GM19467 (cell line): ENCODE data around the gene PRDM5.

Experiments
- ATAC-seq: cut with Tn5 transposase; IDR thresholded peaks from one replicate; pipeline ENCODE4 v1.9.1; 2021; ENCODE audit warnings: mild to moderate bottlenecking, moderate library complexity; ENCODE audit not compliant: unreplicated experiment

Gene PRDM5

GRCh38 chr4:120922381-120923206 is at the start of gene PRDM5:
Gene PRDM5 (minus strand): TSS chr4:120922726. CDS start chr4:120922608, 118 bp downstream.
- no peak for ATAC-seq

GRCh38 chr4:120971884-120972283 is 49.4 kb upstream of the PRDM5 start:
- ATAC-seq, result no peak

GRCh38 chr4:120965938-120966337 is 43.4 kb upstream of the PRDM5 start:
- no peak for ATAC-seq

GRCh38 chr4:120964596-120964995 is 42.1 kb upstream of the PRDM5 start:
- no peak for ATAC-seq

GRCh38 chr4:120963449-120963848 is 40.9 kb upstream of the PRDM5 start:
- ATAC-seq, result no peak

GRCh38 chr4:120960656-120961267 is 38.2 kb upstream of the PRDM5 start:
- ATAC-seq, result no peak

- ATAC-seq, result no peak
These were observed 25.9 kb upstream of the PRDM5 start for GRCh38 chr4:120948382-120948781.

GRCh38 chr4:120942776-120943175 is 20.2 kb upstream of the PRDM5 start:
- ATAC-seq, result no peak

GRCh38 chr4:120940547-120940946 is 18.0 kb upstream of the PRDM5 start:
- ATAC-seq, result no peak

GRCh38 chr4:120939693-120940092 is 17.2 kb upstream of the PRDM5 start:
- ATAC-seq, result no peak

GRCh38 chr4:120929847-120930246 is 7.3 kb upstream of the PRDM5 start:
- ATAC-seq, result no peak

GRCh38 chr4:120927801-120928409 is 5.4 kb upstream of the PRDM5 start:
- ATAC-seq, result no peak

- ATAC-seq, result no peak
These were observed 4.0 kb upstream of the PRDM5 start for GRCh38 chr4:120926358-120927025.

GRCh38 chr4:120924931-120925330 is 2.4 kb upstream of the PRDM5 start:
- ATAC-seq, result no peak

- ATAC-seq, result no peak
These were observed 639 bp upstream of the PRDM5 start for GRCh38 chr4:120923207-120923522.

GRCh38 chr4:120921456-120922380 is 808 bp downstream of the PRDM5 start:
- no peak for ATAC-seq

GRCh38 chr4:120920666-120921065 is 1.9 kb downstream of the PRDM5 start:
- ATAC-seq, result no peak

GRCh38 chr4:120919358-120919757 is 3.2 kb downstream of the PRDM5 start:
- ATAC-seq, result no peak

GRCh38 chr4:120918788-120919187 is 3.7 kb downstream of the PRDM5 start:
- ATAC-seq, result no peak

- no peak for ATAC-seq
These were observed 4.4 kb downstream of the PRDM5 start for GRCh38 chr4:120918092-120918491.

- ATAC-seq, result no peak
These were observed 5.6 kb downstream of the PRDM5 start for GRCh38 chr4:120916937-120917336.
